Uterus (tissue), 4 donors: ENCODE measurements around the gene CCDC112. TPM values are rescaled to one million over a fixed set of nuclear protein-coding genes. Genes with fewer than 3 reads are reported as not detected.
"Not testable (repeated sequence)": the region's sequence is repeated elsewhere in the genome, so short reads cannot be mapped to it uniquely, and the experiment has no call there.

ENCODE experiments used
- DNase-seq, 2 donors: peaks; one replicate each; pipeline ENCODE4 v3.0.0-alpha.2; 2019 to 2020
- H3K27ac ChIP-seq, 2 donors: fragments of 200-600 bp; sonication (generic); 1 replicate in 1 of 2; 2 replicates in 1 of 2; pipeline ENCODE4 v1.5.1; 2016 to 2018
- H3K27me3 ChIP-seq, 2 donors: fragments of 200-600 bp; sonication (generic); one replicate each; pipeline ENCODE4 v1.5.1; 2018 to 2019; ENCODE audit warnings: control low read depth in 1 of 2
- H3K36me3 ChIP-seq, 2 donors: fragments of 200-600 bp; sonication (generic); one replicate each; pipeline ENCODE4 v1.5.1; 2019; ENCODE audit warnings: control low read depth in 1 of 2
- H3K4me1 ChIP-seq, 2 donors: fragments of 200-600 bp; sonication (generic); one replicate each; pipeline ENCODE4 v1.5.1; 2018 to 2019; ENCODE audit warnings: control low read depth in 1 of 2
- H3K4me3 ChIP-seq, 2 donors: fragments of 200-600 bp; sonication (generic); 1 replicate in 1 of 2; 2 replicates in 1 of 2; pipeline ENCODE4 v1.5.1; 2018 to 2019; ENCODE audit warnings: mild to moderate bottlenecking in 1 of 2
- H3K9me3 ChIP-seq, 2 donors: fragments of 200-600 bp; sonication (generic); one replicate each; pipeline ENCODE4 v1.5.1; 2019; ENCODE audit warnings: control low read depth in 1 of 2
- CTCF ChIP-seq, 4 experiments: fragments of 200-600 bp in 2 of 4; fragments of 450-650 bp in 2 of 4; sonication (generic) in 2 of 4; IDR thresholded peaks; one replicate each; pipeline ENCODE4 v1.5.1; 2016 to 2019; ENCODE audit warnings: antibody characterized with exemption in 4 of 4, mild to moderate bottlenecking in 2 of 4, moderate library complexity in 1 of 4
- POLR2A ChIP-seq, 2 donors: fragments of 450-650 bp; IDR thresholded peaks; one replicate each; pipeline ENCODE4 v1.6.1; 2016; ENCODE audit warnings: antibody characterized with exemption in 2 of 2, mild to moderate bottlenecking in 1 of 2, moderate library complexity in 1 of 2
- intact Hi-C: fragments of 100-400 bp; cut with DNase I; formaldehyde crosslinking; loops from one replicate; pipeline ENCODE4 v1.15.1; 2023; ENCODE audit warnings: low total_unique reads
- total RNA-seq, 4 donors: library from RNA; depleted of rRNA in 3 of 4; stranded (reverse); fragments of >200 nt in 3 of 4; gene quantifications; one replicate each; pipeline versions ENCODE4 v1.1.0 to v1.2.4, GENCODE V29; 2014 to 2023
- donor health status: DM: yes; HTN: yes; CAD: no.

Gene CCDC112
- total RNA-seq, 4 donors from 2014 or later: 5.3 to 28.5 (median 16.3) TPM

- intact Hi-C loops: no loop called here
- Histone ChIP-seq H3K27me3 (no peaks in the 10 kb centered on the region), H3K27ac (no peak overlapping the region), H3K9me3 (no peaks in the 10 kb centered on the region), H3K36me3 (no peaks in the 10 kb centered on the region), H3K4me3 (no peak overlapping the region), H3K4me1 (no peaks in the 10 kb centered on the region)
- TF ChIP-seq CTCF (IDR thresholded peaks at IDR 0.05) (no peak), POLR2A (IDR thresholded peaks at IDR 0.05) (no peak)
- DNase-seq: no peak
Measured at GRCh38 chr5:115333164-115333563, 36.7 kb upstream of the CCDC112 start.

GRCh38 chr5:115330830-115331229 is 34.4 kb upstream of the CCDC112 start:
- DNase-seq: no peak
- Histone ChIP-seq H3K4me1 (no peaks in the 10 kb centered on the region), H3K4me3 (no peak overlapping the region), H3K27me3 (no peaks in the 10 kb centered on the region), H3K36me3 (no peaks in the 10 kb centered on the region), H3K9me3 (no peaks in the 10 kb centered on the region), H3K27ac (no peak overlapping the region)
- intact Hi-C loops: no loop called here
- TF ChIP-seq CTCF (IDR thresholded peaks at IDR 0.05) (no peak), POLR2A (IDR thresholded peaks at IDR 0.05) (no peak)

- Histone ChIP-seq H3K27me3 (no peaks in the 10 kb centered on the region), H3K36me3 (no peaks in the 10 kb centered on the region), H3K4me1 (no peaks in the 10 kb centered on the region), H3K27ac (no peak overlapping the region), H3K4me3 (no peak overlapping the region), H3K9me3 (no peaks in the 10 kb centered on the region)
- no peak for DNase-seq
- intact Hi-C loops: no loop called here
- TF ChIP-seq POLR2A (IDR thresholded peaks at IDR 0.05): no peak
Measured at GRCh38 chr5:115329475-115329874, 33.0 kb upstream of the CCDC112 start.

- H3K27ac ChIP-seq, intact Hi-C loops, H3K4me3 ChIP-seq, H3K9me3 ChIP-seq, DNase-seq, H3K36me3 ChIP-seq, H3K4me1 ChIP-seq, H3K27me3 ChIP-seq: not testable (repeated sequence)
Measured at GRCh38 chr5:115328617-115329274, 32.3 kb upstream of the CCDC112 start.

- no peak for DNase-seq
Measured at GRCh38 chr5:115325296-115325959, 29.0 kb upstream of the CCDC112 start.

More at GRCh38 chr5:115325296-115325959, 29.0 kb upstream of the CCDC112 start:
- Histone ChIP-seq H3K36me3 (no peaks in the 10 kb centered on the region), H3K4me3 (no peak overlapping the region), H3K9me3 (no peaks in the 10 kb centered on the region), H3K27me3 (no peaks in the 10 kb centered on the region), H3K27ac (peak overlapping the region in 1 of 2 donors; percentile 47), H3K4me1 (no peaks in the 10 kb centered on the region)
- intact Hi-C loops: no loop called here
- no peak for TF ChIP-seq CTCF (IDR thresholded peaks at IDR 0.05)
- no peak for TF ChIP-seq POLR2A (IDR thresholded peaks at IDR 0.05)
